ENCODE results near the gene SLC16A7.

SLC16A7 gene

DNA sequence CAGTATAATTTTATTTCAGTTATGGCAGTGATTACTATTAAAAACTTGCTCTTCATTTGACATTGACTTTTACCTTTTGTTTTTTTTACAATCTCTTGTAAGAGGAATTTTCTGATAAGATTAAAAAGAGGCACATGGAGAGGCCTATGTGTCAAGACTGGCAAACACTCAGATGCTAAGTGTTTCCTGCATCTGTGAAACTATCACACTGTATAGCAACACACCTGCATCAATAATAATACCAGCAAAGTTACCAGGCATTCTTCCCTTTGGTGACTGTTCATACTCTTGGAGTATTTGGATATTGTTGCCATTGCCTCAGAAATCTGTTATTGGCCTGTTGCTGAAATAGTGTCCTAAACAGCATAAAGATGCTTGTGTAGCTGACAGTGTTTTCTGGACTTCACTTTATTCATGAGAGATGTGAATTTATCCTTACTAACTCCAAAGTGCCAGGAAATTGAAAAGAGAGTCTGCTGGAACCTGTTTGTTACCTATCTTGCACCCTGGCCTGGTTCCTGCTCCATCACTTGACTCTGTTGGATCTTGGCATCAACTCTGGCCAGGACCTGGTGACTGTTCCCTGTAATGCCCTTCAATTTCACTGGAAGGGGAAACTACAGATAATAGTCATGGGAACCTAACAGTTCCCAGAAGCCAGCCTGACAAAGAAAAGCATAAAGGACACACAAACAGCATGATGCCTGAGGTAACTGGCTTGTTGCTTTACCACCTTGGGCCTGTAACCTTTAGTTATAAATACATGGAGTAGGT lies 19.8 kb downstream of the SLC16A7 start:
- no peaks in the 10 kb centered on the region; the same call in 1 of the 2 replicates for H3K79me2 ChIP-seq (ENCODE audit: insufficient read depth, low read length)
- no peaks in the 10 kb centered on the region for H3K27me3 ChIP-seq (ENCODE audit: insufficient read depth, low read length)
- H3K4me2 ChIP-seq (ENCODE audit: low read length): no peak overlapping the region
- H3K36me3 ChIP-seq (ENCODE audit: insufficient read depth, low read length): peaks cover 28% of the 10 kb centered on the region
- H4K20me1 ChIP-seq (ENCODE audit: insufficient read depth, low read length): no peaks in the 10 kb centered on the region
- no peak overlapping the region for H3K4me3 ChIP-seq (ENCODE audit: low read depth, low read length, poor library complexity, severe bottlenecking)
- no peak overlapping the region for H3K9ac ChIP-seq (ENCODE audit: low read length)
- H3F3A ChIP-seq (ENCODE audit: insufficient read depth, low read length): no peaks in the 10 kb centered on the region
- H3K4me1 ChIP-seq (ENCODE audit: insufficient read depth, low read length, severe bottlenecking): peaks cover 8% of the 10 kb centered on the region
- H3K9me3 ChIP-seq (ENCODE audit: low read length): peaks cover 22% of the 10 kb centered on the region; the same call in 1 of the 2 replicates
- H2AFZ ChIP-seq (ENCODE audit: low read length): no peak overlapping the region
- H3K27ac ChIP-seq (ENCODE audit: low read depth, low read length, poor library complexity, severe bottlenecking): no peak overlapping the region
- H3K9me2 ChIP-seq (ENCODE audit: low read depth, low read length): no peaks in the 10 kb centered on the region
- TF ChIP-seq, protein P1, sequence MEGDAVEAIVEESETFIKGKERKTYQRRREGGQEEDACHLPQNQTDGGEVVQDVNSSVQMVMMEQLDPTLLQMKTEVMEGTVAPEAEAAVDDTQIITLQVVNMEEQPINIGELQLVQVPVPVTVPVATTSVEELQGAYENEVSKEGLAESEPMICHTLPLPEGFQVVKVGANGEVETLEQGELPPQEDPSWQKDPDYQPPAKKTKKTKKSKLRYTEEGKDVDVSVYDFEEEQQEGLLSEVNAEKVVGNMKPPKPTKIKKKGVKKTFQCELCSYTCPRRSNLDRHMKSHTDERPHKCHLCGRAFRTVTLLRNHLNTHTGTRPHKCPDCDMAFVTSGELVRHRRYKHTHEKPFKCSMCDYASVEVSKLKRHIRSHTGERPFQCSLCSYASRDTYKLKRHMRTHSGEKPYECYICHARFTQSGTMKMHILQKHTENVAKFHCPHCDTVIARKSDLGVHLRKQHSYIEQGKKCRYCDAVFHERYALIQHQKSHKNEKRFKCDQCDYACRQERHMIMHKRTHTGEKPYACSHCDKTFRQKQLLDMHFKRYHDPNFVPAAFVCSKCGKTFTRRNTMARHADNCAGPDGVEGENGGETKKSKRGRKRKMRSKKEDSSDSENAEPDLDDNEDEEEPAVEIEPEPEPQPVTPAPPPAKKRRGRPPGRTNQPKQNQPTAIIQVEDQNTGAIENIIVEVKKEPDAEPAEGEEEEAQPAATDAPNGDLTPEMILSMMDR (IDR thresholded peaks at IDR 0.05; ENCODE audit: low read length): no peak
- no peak for TF ChIP-seq EZH2 (IDR thresholded peaks at IDR 0.05; ENCODE audit: borderline replicate concordance, low read length)

DNA sequence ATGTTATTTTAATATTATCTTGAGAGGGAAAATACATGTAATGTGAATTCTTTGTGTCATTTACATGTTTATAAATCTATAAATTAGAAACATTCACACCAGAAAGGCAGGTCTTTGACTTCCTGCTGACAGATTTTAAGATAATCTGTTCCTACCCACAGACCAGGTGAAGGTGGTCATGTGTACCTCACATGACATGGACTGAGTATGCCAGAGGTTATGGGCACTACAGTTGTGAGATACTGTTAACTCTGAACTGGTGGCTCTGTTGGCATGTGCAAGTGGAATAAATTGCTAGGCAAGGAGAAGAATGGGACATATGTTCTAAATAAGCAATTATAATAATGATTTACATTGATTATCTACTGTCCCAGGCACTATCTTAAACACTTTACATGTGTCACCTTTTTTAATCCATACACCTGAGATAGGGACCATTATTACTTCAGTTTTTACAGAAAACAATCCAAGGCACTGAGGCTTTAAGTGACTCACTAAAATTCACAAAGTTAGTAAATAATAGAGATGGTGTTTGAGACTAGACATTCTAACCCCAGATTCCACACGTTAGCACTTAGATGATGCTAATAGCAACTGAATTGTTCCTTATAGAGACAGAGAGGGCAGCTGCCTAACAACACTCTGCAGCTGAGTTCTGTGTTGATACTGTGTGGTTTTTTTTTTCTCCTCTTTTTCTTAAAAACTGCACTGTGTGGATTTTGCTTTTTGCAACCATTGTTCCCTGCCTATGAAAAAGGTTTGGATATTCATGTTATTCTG lies 23.8 kb downstream of the SLC16A7 start:
- no peak overlapping the region for H3K4me3 ChIP-seq (ENCODE audit: low read depth, low read length, poor library complexity, severe bottlenecking)
- no peaks in the 10 kb centered on the region for H3K27me3 ChIP-seq (ENCODE audit: insufficient read depth, low read length)
- H3F3A ChIP-seq (ENCODE audit: insufficient read depth, low read length): no peaks in the 10 kb centered on the region
- H3K9me2 ChIP-seq (ENCODE audit: low read depth, low read length): no peaks in the 10 kb centered on the region
- H3K9me3 ChIP-seq (ENCODE audit: low read length): no peaks in the 10 kb centered on the region
- H3K79me2 ChIP-seq (ENCODE audit: insufficient read depth, low read length): peaks cover 4% of the 10 kb centered on the region
- H3K4me1 ChIP-seq (ENCODE audit: insufficient read depth, low read length, severe bottlenecking): peaks cover 8% of the 10 kb centered on the region
- H3K36me3 ChIP-seq (ENCODE audit: insufficient read depth, low read length): no peaks in the 10 kb centered on the region
- H4K20me1 ChIP-seq (ENCODE audit: insufficient read depth, low read length): no peaks in the 10 kb centered on the region
- H2AFZ ChIP-seq (ENCODE audit: low read length): no peak overlapping the region
- no peak overlapping the region for H3K4me2 ChIP-seq (ENCODE audit: low read length)
- H3K27ac ChIP-seq (ENCODE audit: low read depth, low read length, poor library complexity, severe bottlenecking): peak overlapping the region; percentile 10
- no peak overlapping the region for H3K9ac ChIP-seq (ENCODE audit: low read length)
- no peak for TF ChIP-seq EZH2 (IDR thresholded peaks at IDR 0.05; ENCODE audit: borderline replicate concordance, low read length)

DNA sequence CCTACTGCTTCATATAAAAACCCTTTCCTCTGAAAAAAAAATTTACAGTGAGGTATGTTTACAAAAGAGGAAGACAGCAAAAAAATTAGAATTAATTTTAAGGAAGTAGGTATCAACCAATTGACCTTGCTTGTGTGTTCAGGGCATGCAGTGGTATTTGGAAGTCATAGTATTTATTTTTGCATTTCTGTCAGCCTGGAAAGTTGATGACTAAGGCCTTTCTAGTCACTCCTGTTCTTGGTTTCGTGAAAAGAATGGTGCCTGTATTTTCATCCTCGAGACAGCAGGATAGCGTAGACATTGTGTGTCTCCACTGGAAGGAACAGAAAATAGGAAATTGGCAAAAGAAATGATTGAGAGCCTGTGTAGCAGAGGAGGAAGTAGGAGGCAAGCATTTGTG lies 24.5 kb downstream of the SLC16A7 start:
- Histone ChIP-seq H3K9me2 (ENCODE audit: low read depth, low read length) (no peaks in the 10 kb centered on the region), H3K79me2 (ENCODE audit: insufficient read depth, low read length) (peaks cover 8% of the 10 kb centered on the region), H3K36me3 (ENCODE audit: insufficient read depth, low read length) (no peaks in the 10 kb centered on the region), H3K9me3 (ENCODE audit: low read length) (no peaks in the 10 kb centered on the region), H3K4me3 (ENCODE audit: low read depth, low read length, poor library complexity, severe bottlenecking) (no peak overlapping the region), H3K27me3 (ENCODE audit: insufficient read depth, low read length) (no peaks in the 10 kb centered on the region), H3K9ac (ENCODE audit: low read length) (no peak overlapping the region), H2AFZ (ENCODE audit: low read length) (no peak overlapping the region), H3F3A (ENCODE audit: insufficient read depth, low read length) (no peaks in the 10 kb centered on the region), H3K27ac (ENCODE audit: low read depth, low read length, poor library complexity, severe bottlenecking) (no peak overlapping the region), H3K4me2 (ENCODE audit: low read length) (no peak overlapping the region), H3K4me1 (ENCODE audit: insufficient read depth, low read length, severe bottlenecking) (peaks cover 8% of the 10 kb centered on the region), H4K20me1 (ENCODE audit: insufficient read depth, low read length) (no peaks in the 10 kb centered on the region)
- no peak for TF ChIP-seq EZH2 (IDR thresholded peaks at IDR 0.05; ENCODE audit: borderline replicate concordance, low read length)
- TF ChIP-seq, protein P1 (IDR thresholded peaks at IDR 0.05; ENCODE audit: low read length): no peak
